ENCODE results near the gene OLA1.

GRCh38 chr2:174142290-174142689 lies 106.0 kb downstream of the OLA1 start:
- TF ChIP-seq EZH2 (IDR thresholded peaks at IDR 0.05) (no peak), POLR2AphosphoS5 (IDR thresholded peaks at IDR 0.05; ENCODE audit: borderline replicate concordance, low read depth, low read length) (no peak)

Measured in SK-N-MC (cell line).